Stimulated activated CD4-positive, alpha-beta T cell treated with anti-CD3 and anti-CD28 coated beads, Interleukin-15, amount 100 ng/mL, for 24 hours (primary cell): Measurements from ENCODE around the gene ST6GALNAC5.

Source experiments
- DNase-seq: peaks from one replicate; pipeline ENCODE4 v3.0.0-alpha.2; 2020

Gene ST6GALNAC5

DNA sequence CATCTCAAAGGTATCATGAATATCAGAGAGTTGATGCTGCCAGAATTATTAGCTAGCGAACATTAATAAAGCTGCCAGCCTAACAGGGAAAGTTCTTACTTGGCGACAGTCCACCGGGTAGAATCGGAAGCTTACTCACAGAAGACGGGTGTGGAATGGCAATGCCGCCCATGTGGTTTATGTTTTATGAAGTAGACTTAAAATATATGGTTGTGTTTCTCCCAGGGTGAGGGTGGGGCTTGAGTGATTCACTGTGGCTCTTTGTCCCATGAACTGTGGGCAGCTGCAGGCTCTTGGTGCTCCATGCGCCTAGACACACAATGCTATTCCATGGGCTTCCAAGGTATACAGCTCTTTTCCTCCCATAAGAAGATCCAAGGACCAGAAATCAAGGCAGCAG, 189.2 kb downstream of the ST6GALNAC5 start:
- no peak for DNase-seq

DNA sequence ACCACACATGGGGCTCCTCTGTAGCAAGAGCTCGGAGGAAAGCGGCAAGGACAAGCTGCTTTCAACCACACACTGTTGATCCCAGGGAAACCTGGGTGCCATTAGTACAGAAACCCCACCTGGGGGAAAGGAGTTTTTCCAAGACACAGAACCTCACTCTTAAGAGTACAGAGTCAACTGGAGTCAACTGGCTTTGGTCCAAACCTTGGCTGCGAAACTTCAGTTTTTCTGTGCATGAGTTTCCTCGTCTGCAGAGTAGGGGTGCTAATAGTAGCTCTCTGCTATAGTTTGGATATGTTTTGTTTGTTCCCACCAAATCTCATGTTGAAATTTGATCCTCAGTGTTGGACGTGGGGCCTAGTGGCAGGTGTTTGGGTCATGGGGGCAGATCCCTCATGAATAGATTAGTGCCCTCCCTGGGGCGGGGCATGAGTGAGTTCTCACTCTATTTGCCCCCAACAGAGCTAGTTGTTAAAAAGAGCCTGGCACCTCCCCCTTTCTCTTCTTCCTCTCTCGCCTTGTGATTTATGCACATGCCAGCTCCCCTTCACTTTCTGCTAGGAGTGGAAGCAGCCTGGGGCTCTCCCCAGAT, 190.8 kb downstream of the ST6GALNAC5 start:
- no peak for DNase-seq

- no peak for DNase-seq
Measured at GRCh38 chr1:77060000-77060399, 192.7 kb downstream of the ST6GALNAC5 start.

GRCh38 chr1:77061162-77061561, 193.9 kb downstream of the ST6GALNAC5 start:
- DNase-seq, result no peak

- DNase-seq, result no peak
Measured at GRCh38 chr1:77063118-77063517, 195.8 kb downstream of the ST6GALNAC5 start.

GRCh38 chr1:77064246-77064645, 197.0 kb downstream of the ST6GALNAC5 start:
- DNase-seq, result no peak

- DNase-seq, result no peak
Measured at GRCh38 chr1:77065693-77066342, 198.5 kb downstream of the ST6GALNAC5 start.

GRCh38 chr1:77068013-77068412, 200.7 kb downstream of the ST6GALNAC5 start:
- DNase-seq, result no peak

DNA sequence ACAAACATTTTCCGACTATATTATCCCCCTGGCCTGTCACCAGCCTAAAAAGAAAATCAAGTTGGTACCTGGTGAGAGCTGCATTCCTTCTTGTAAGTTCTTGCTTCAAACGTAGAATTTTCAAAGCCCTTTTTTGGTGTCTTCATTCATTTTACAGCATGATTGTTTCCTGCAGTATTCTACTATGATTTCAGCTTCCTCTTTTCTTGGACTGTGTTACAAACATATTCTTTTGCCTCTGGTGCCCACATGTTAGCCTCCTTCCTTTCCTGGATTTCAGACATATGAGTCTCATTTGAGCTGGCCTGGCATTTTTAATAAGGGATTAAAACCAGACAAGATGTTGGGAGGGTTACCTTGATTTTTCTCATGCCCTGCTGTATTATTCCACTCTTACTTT, 209.5 kb downstream of the ST6GALNAC5 start:
- no peak for DNase-seq

DNA sequence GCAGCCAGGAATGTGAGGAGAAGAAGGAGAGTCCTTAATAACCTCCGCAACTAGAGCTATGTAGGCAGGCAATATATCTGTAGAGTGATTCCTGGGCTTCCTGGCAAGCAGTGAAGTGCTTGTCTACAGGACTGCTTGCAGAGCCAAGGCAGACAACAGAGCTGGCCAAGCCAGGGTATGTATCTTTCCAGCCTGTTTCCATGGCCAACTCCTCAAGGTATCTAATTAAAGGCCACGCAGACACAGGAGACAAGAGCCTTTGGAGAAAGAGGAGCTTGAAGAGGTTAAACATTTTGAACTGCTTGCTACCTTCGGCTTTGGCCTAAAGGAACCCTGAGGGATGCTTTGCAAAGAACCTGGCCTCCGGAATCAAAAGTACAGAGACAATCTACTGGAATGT, 214.6 kb downstream of the ST6GALNAC5 start:
- DNase-seq, result no peak

- no peak for DNase-seq
Measured at GRCh38 chr1:77084457-77084856, 217.2 kb downstream of the ST6GALNAC5 start.

DNA sequence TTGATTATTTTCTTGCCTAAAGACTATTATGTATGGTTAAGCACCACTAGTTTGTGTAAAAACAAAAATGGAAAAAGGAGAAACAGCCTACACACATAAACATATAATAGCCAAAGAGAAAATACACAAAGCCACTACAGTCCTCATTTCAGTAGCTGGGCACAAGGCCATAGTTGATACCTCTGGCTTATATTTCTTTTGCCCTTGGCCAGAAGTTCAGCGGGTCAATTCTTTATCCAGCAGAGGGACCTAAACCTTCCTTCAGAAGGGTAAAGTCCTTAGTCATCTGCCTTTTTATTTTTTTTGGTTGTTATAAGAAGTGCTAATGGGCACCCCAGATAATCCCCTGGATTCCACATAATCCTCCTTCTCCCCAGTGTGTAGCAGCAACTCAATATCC, 217.8 kb downstream of the ST6GALNAC5 start:
- DNase-seq, result no peak

- no peak for DNase-seq
Measured at GRCh38 chr1:77089756-77090155, 222.5 kb downstream of the ST6GALNAC5 start.

- no peak for DNase-seq
Measured at GRCh38 chr1:77095236-77095635, 228.0 kb downstream of the ST6GALNAC5 start.

- DNase-seq, result no peak
Measured at GRCh38 chr1:77096496-77097255, 229.4 kb downstream of the ST6GALNAC5 start.

DNA sequence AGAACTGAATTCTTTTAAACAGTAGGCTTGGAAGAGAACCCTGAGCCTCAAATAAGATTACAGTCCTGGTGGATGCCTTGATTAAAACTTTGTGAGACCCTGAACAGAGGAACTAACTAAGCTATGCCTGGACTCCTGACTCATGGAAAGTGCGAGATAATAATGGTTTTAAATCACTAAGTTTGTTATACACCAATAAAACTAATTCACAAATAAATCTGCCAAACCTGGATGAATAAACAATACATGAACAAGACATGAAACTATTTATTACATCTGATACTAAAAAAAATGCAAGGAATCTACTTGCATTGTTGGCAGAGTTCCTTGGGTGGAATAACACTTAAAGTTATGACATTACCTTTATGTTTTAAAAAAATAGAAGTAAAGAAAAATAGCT, 233.6 kb downstream of the ST6GALNAC5 start:
- DNase-seq, result no peak

- DNase-seq, result no peak
Measured at GRCh38 chr1:77103486-77103885, 236.2 kb downstream of the ST6GALNAC5 start.

DNA sequence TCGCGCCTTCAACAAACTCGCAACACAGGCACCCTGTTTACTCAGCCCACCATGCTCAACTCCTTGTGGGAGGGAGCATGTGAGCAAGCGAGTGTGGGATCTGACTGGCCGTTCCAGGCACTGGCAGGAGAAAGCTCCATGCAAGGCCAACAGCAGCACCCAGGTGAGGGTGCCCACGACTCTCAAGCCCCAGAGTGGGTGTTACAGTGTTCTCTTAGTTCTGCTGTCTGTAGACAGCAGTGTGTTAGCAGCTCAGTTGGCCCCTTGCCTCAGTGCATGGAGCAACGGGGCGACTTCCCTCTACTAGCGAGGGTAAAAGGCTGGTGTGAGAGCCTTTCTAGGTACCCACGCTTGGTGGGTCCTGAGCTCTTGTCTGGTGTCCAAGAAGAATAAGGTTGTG, 237.4 kb downstream of the ST6GALNAC5 start:
- DNase-seq, result no peak
